GM18907 (cell line): ENCODE results near the gene SERTAD2.

Experiments used
- ATAC-seq: cut with Tn5 transposase; IDR thresholded peaks from one replicate; pipeline ENCODE4 v1.9.1; 2021; ENCODE audit warnings: mild to moderate bottlenecking, moderate library complexity; ENCODE audit not compliant: unreplicated experiment

SERTAD2 gene

GRCh38 chr2:64587561-64587960 is 66.2 kb downstream of the SERTAD2 start:
- ATAC-seq, result no peak

- no peak for ATAC-seq
Observed at GRCh38 chr2:64586883-64587481, 66.7 kb downstream of the SERTAD2 start.

GRCh38 chr2:64586054-64586453 is 67.7 kb downstream of the SERTAD2 start:
- ATAC-seq, result no peak

GRCh38 chr2:64582774-64583340 is 70.9 kb downstream of the SERTAD2 start:
- peak; percentile 90 for ATAC-seq

- ATAC-seq, result peak; percentile 43
Observed at GRCh38 chr2:64581777-64582539, 71.8 kb downstream of the SERTAD2 start.
